HG03039 (cell line): ENCODE data around the gene ADARB2.
"Not testable (repeated sequence)": the region's sequence is repeated elsewhere in the genome, so short reads cannot be mapped to it uniquely, and the experiment has no call there.

Experiments used
- ATAC-seq: cut with Tn5 transposase; IDR thresholded peaks from one replicate; pipeline ENCODE4 v1.9.1; 2021; ENCODE audit warnings: mild to moderate bottlenecking, moderate library complexity; ENCODE audit not compliant: unreplicated experiment

The ADARB2 gene

GRCh38 chr10:1219874-1220273, 517.5 kb downstream of the ADARB2 start:
- ATAC-seq: not testable (repeated sequence)

GRCh38 chr10:1217661-1218060, 519.7 kb downstream of the ADARB2 start:
- no peak for ATAC-seq

- no peak for ATAC-seq
These were observed 520.1 kb downstream of the ADARB2 start for GRCh38 chr10:1217237-1217587.

- no peak for ATAC-seq
These were observed 520.6 kb downstream of the ADARB2 start for GRCh38 chr10:1216574-1217236.

- ATAC-seq: no peak
These were observed 521.3 kb downstream of the ADARB2 start for GRCh38 chr10:1215862-1216573.

GRCh38 chr10:1214882-1215540, 522.3 kb downstream of the ADARB2 start:
- ATAC-seq: no peak

- no peak for ATAC-seq
These were observed 523.2 kb downstream of the ADARB2 start for GRCh38 chr10:1214071-1214675.

- ATAC-seq: no peak
These were observed 523.9 kb downstream of the ADARB2 start for GRCh38 chr10:1213252-1214070.

- ATAC-seq: no peak
These were observed 524.7 kb downstream of the ADARB2 start for GRCh38 chr10:1212571-1213141.

GRCh38 chr10:1211844-1212570, 525.3 kb downstream of the ADARB2 start:
- no peak for ATAC-seq

GRCh38 chr10:1210667-1211066, 526.7 kb downstream of the ADARB2 start:
- no peak for ATAC-seq

- no peak for ATAC-seq
These were observed 527.9 kb downstream of the ADARB2 start for GRCh38 chr10:1209355-1209979.

- ATAC-seq: no peak
These were observed 528.7 kb downstream of the ADARB2 start for GRCh38 chr10:1208366-1209311.

GRCh38 chr10:1206601-1207000, 530.7 kb downstream of the ADARB2 start:
- ATAC-seq: no peak

- no peak for ATAC-seq
These were observed 531.2 kb downstream of the ADARB2 start for GRCh38 chr10:1206101-1206500.

- ATAC-seq: no peak
These were observed 531.8 kb downstream of the ADARB2 start for GRCh38 chr10:1205450-1206030.

- ATAC-seq: no peak
These were observed 532.6 kb downstream of the ADARB2 start for GRCh38 chr10:1204434-1205326.
